Keratinocyte (primary cell): ENCODE results near the gene CIAO1. TPM values are rescaled to one million over a fixed set of nuclear protein-coding genes. Genes with fewer than 3 reads are reported as not detected.

Experiments used
- DNase-seq: peaks from one replicate; pipeline ENCODE4 v3.0.0-alpha.2; 2011; ENCODE audit warnings: low read depth, missing footprints, low spot score
- FAIRE-seq: peaks from 2 replicates; lab custom pipeline; 2011; peaks lifted over from hg19 to GRCh38; lab: Jason Lieb, UNC
- H2AFZ ChIP-seq: 2 replicates; pipeline ENCODE4 v1.6.0; 2012; ENCODE audit warnings: low read length, control low read depth, inconsistent platforms; ENCODE audit not compliant: control insufficient read depth
- H3K27ac ChIP-seq: 2 replicates; pipeline ENCODE4 v1.5.1; 2011; ENCODE audit warnings: low read length; ENCODE audit not compliant: control insufficient read depth, insufficient read depth
- H3K27me3 ChIP-seq: 3 replicates; pipeline ENCODE4 v1.6.0; 2011; ENCODE audit warnings: low read length; ENCODE audit not compliant: control insufficient read depth, insufficient read depth; ENCODE audit errors: extremely low read depth
- H3K36me3 ChIP-seq, 2 experiments: 2 replicates in 1 of 2; 3 replicates in 1 of 2; pipeline ENCODE4 v1.5.1; 2011; ENCODE audit warnings: low read length in 2 of 2, mild to moderate bottlenecking in 1 of 2; ENCODE audit not compliant: control insufficient read depth in 2 of 2, insufficient read depth in 2 of 2; ENCODE audit errors: extremely low read depth in 1 of 2
- H3K4me1 ChIP-seq: 3 replicates; pipeline ENCODE4 v1.5.1; 2011; ENCODE audit warnings: low read length; ENCODE audit not compliant: control insufficient read depth, insufficient read depth; ENCODE audit errors: extremely low read depth
- H3K4me2 ChIP-seq: 3 replicates; pipeline ENCODE4 v1.6.0; 2011; ENCODE audit warnings: low read depth, low read length; ENCODE audit not compliant: control insufficient read depth, insufficient read depth; ENCODE audit errors: extremely low read depth
- H3K4me3 ChIP-seq, 3 experiments: fragments of 200-600 bp in 1 of 3; sonication (generic) in 1 of 3; 2 replicates in 2 of 3; 3 replicates in 1 of 3; pipeline ENCODE4 v1.5.1; 2011 to 2016; ENCODE audit warnings: low read length in 3 of 3, mild to moderate bottlenecking in 3 of 3, control low read depth in 2 of 3, inconsistent platforms in 1 of 3, low read depth in 1 of 3, mixed read lengths in 1 of 3, mixed run types in 1 of 3, moderate library complexity in 1 of 3; ENCODE audit not compliant: control insufficient read depth in 2 of 3, insufficient read depth in 2 of 3; ENCODE audit errors: extremely low read depth in 1 of 3
- H3K79me2 ChIP-seq: 2 replicates; pipeline ENCODE4 v1.6.0; 2012; ENCODE audit warnings: low read length; ENCODE audit not compliant: control insufficient read depth, insufficient read depth
- H3K9ac ChIP-seq: 3 replicates; pipeline ENCODE4 v1.6.0; 2011; ENCODE audit warnings: low read length; ENCODE audit not compliant: control insufficient read depth, insufficient read depth; ENCODE audit errors: extremely low read depth
- H3K9me1 ChIP-seq: 3 replicates; pipeline ENCODE4 v1.6.0; 2011; ENCODE audit warnings: low read length; ENCODE audit not compliant: control insufficient read depth, insufficient read depth; ENCODE audit errors: extremely low read depth
- H3K9me3 ChIP-seq: 2 replicates; pipeline ENCODE4 v1.5.1; 2012; ENCODE audit warnings: low read depth, low read length; ENCODE audit not compliant: control insufficient read depth
- H4K20me1 ChIP-seq: 3 replicates; pipeline ENCODE4 v1.6.0; 2011; ENCODE audit warnings: low read length; ENCODE audit not compliant: control insufficient read depth, insufficient read depth; ENCODE audit errors: extremely low read depth
- CTCF ChIP-seq, 3 experiments: IDR thresholded peaks in 1 of 3; conservative IDR thresholded peaks in 1 of 3; optimal IDR thresholded peaks in 1 of 3; 2 replicates in 2 of 3; 3 replicates in 1 of 3; pipeline versions ENCODE3 to v1.5.1; 2011; ENCODE audit warnings: low read length in 3 of 3, mild to moderate bottlenecking in 3 of 3, moderate library complexity in 2 of 3, control low read depth in 1 of 3, inconsistent platforms in 1 of 3; ENCODE audit not compliant: insufficient read depth in 2 of 3; ENCODE audit errors: extremely low read depth in 1 of 3
- EZH2 ChIP-seq: IDR thresholded peaks from one replicate; pipeline ENCODE4 v1.6.1; 2012; ENCODE audit warnings: inconsistent platforms, mild to moderate bottlenecking, low read length, moderate library complexity
- dilution Hi-C: fragments of 300-500 bp; cut with MboI; formaldehyde crosslinking; loops from one replicate; pipeline ENCODE4 v1.7.0; 2020; ENCODE audit warnings: low sequenced_read_pairs; ENCODE audit not compliant: extremely low pct_ligation_motif_present
- polyA plus RNA-seq, 5 experiments: library from polyadenylated mRNA; depleted of rRNA in 3 of 5; stranded (reverse) in 3 of 5; stranded (forward) in 1 of 5; unstranded in 1 of 5; fragments of >200 nt; gene quantifications; 1 replicate in 1 of 5; 2 replicates in 3 of 5; 3 replicates in 1 of 5; pipeline versions ENCODE4 v1.2.1 to v1.2.3, GENCODE V29; 2011 to 2012; ENCODE audit warnings: missing spikeins in 2 of 5, low read depth in 1 of 5, low replicate concordance in 1 of 5

Gene CIAO1
- polyA plus RNA-seq, 1 donor (not counting 4 experiments of a cell fraction or from before 2014, with no cell fraction given) = 67.4 TPM

GRCh38 chr2:96320326-96320725, 54.3 kb downstream of the CIAO1 start:
- H3K27ac ChIP-seq = no peak overlapping the region
- H3K9me1 ChIP-seq = no peaks in the 10 kb centered on the region
- no peak overlapping the region for H2AFZ ChIP-seq
- H3K27me3 ChIP-seq = peaks cover 21% of the 10 kb centered on the region
- no peaks in the 10 kb centered on the region for H3K36me3 ChIP-seq
- no peak for DNase-seq
- dilution Hi-C loops = no loop called here
- peaks cover 10% of the 10 kb centered on the region for H3K4me1 ChIP-seq
- FAIRE-seq = no peak
- no peak overlapping the region for H3K4me2 ChIP-seq
- H3K9ac ChIP-seq = no peak overlapping the region
- no peak overlapping the region for H3K4me3 ChIP-seq
- no peaks in the 10 kb centered on the region for H3K79me2 ChIP-seq
- TF ChIP-seq EZH2 (no peak), CTCF (optimal IDR thresholded peaks at IDR 0.05 in 1 of 3, IDR thresholded peaks at IDR 0.05 in 1 of 3, conservative IDR thresholded peaks at IDR 0.05 in 1 of 3; ENCODE audit: extremely low read depth in 1 of 3, insufficient read depth in 2 of 3, low read length in 3 of 3) (no peak)
- no peaks in the 10 kb centered on the region for H4K20me1 ChIP-seq
- no peaks in the 10 kb centered on the region for H3K9me3 ChIP-seq

GRCh38 chr2:96320728-96321622, 55.0 kb downstream of the CIAO1 start:
- Histone ChIP-seq H3K9ac (peak overlapping the region; percentile 35), H3K4me3 (peak overlapping the region; percentile 36 to 71 (median 64)), H3K9me3 (no peaks in the 10 kb centered on the region), H3K27me3 (peaks cover 21% of the 10 kb centered on the region), H3K36me3 (no peaks in the 10 kb centered on the region), H3K4me1 (peaks cover 16% of the 10 kb centered on the region), H3K79me2 (no peaks in the 10 kb centered on the region), H2AFZ (peak overlapping the region; percentile 45), H4K20me1 (no peaks in the 10 kb centered on the region), H3K27ac (no peak overlapping the region), H3K4me2 (peak overlapping the region; percentile 91), H3K9me1 (no peaks in the 10 kb centered on the region)
- dilution Hi-C loops = no loop called here
- no peak for FAIRE-seq
- no peak for TF ChIP-seq EZH2
- TF ChIP-seq CTCF (optimal IDR thresholded peaks at IDR 0.05 in 1 of 3, IDR thresholded peaks at IDR 0.05 in 1 of 3, conservative IDR thresholded peaks at IDR 0.05 in 1 of 3; ENCODE audit: extremely low read depth in 1 of 3, insufficient read depth in 2 of 3, low read length in 3 of 3) = no peak
- no peak for DNase-seq

Other genes starting within 250 kb of the CIAO1 start
- 0.05 to 0.29 TPM (median 0.06 TPM) in 3 replicates for gene GPAT2, start 231.3 kb upstream of the CIAO1 start, polyA plus RNA-seq
- gene ADRA2B, start 149.7 kb upstream of the CIAO1 start, polyA plus RNA-seq = 0.02 TPM in 1 of 3 replicates, not detected in the others
- gene ASTL, start 127.7 kb upstream of the CIAO1 start, polyA plus RNA-seq = not detected in 3 replicates
- gene DUSP2, start 120.8 kb upstream of the CIAO1 start, polyA plus RNA-seq = 0.79 to 2.1 TPM (median 1.2 TPM) in 3 replicates
- gene STARD7, start 57.4 kb upstream of the CIAO1 start, polyA plus RNA-seq = 44.8 to 84.6 TPM (median 73.4 TPM) in 3 replicates
- gene TMEM127, start 228 bp upstream of the CIAO1 start, polyA plus RNA-seq = 30.8 to 45.6 TPM (median 35.8 TPM) in 3 replicates
- gene SNRNP200, start 39.3 kb downstream of the CIAO1 start, polyA plus RNA-seq = 78.4 to 97.5 TPM (median 79.4 TPM) in 3 replicates
- 0.28 to 0.66 TPM (median 0.58 TPM) in 3 replicates for gene ITPRIPL1, start 59.1 kb downstream of the CIAO1 start, polyA plus RNA-seq
- 2.1 to 21.1 TPM (median 14.4 TPM) in 3 replicates for gene NCAPH, start 69.5 kb downstream of the CIAO1 start, polyA plus RNA-seq
- gene NEURL3, start 239.1 kb downstream of the CIAO1 start, polyA plus RNA-seq = 0.05 to 0.06 TPM in 2 of 3 replicates, not detected in the other